Epidermal melanocyte (primary cell): ENCODE data around the gene GLT1D1.

Experiments
- DNase-seq: peaks from one replicate; pipeline ENCODE4 v3.0.0; 2011; ENCODE audit warnings: low spot score; ENCODE audit not compliant: insufficient read length

GLT1D1 gene

DNA sequence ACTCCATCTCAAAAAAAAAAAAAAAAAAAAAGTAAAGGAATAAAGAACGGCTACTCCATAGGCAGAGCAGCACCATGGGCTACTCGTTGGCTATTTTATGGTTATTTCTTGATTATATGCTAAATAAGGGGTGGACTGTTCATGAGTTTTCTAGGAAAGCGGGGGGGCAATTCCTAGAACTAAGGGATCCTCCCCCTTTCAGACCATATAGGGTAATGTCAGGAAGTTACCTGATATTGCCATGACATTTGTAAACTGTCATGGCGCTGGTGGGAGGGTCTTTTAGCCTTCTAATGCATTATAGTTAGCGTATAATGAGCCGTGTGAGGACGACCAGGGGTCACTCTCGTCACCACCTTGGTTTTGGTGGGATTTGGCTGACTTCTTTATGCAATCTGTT, 142.3 kb downstream of the GLT1D1 start:
- no peak for DNase-seq

DNA sequence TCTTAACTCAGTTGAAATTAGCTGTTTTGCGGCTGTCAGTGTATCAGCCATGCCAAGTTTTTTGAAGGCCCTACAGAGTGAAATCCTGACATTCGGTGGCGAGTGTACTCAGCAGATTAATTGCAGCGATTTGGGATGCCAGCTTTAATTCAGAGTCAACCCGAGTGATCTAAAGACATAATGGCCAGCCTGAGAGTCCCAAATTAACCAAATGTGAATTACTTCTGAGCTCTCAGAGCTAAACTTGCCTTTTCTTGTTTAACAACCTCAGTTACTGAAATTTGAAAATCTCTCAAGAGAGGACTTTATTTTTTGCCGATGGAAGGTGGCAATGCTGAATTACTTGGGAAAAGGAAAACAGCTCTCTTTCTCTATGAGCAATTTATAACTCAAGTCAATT, 148.5 kb downstream of the GLT1D1 start:
- no peak for DNase-seq

DNA sequence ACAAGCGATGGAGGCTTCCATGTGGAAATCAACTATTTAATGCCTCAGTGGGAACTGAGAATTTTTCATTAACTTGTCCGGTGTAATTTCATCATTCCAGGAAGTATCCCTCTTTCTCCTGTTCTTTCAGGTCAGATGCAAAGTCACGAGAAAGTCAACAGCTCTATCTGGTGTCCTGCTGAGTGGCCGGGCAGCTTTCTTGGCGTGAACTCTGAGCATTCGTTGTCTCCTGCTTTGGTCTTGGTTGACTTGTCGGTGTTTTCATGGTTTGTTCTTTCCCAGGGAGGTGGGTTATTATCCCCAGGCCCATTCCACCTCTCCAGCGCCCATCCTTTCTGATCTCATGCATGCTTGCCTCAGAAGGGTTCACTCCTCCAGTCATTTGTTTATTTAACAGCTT, 149.1 kb downstream of the GLT1D1 start:
- DNase-seq: no peak

DNA sequence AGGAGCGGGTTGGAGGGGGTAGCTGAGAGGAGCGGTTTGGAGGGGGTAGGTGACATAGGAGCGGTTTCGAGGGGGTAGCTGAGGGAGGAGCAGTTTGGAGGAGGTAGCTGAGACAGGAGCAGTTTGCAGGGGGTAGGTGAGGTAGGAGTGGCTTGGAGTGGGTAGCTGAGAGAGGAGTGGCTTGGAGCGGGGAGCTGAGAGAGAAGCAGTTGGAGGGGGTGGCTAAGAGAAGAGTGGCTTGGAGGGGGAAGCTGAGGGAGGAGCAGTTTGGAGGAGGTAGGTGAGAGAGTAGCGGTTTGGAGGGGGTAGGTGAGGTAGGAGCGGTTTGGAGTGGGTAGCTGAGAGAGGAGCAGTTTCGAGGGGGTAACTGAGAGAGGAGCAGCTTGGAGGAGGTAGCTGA, 152.1 kb downstream of the GLT1D1 start:
- DNase-seq: no peak

DNA sequence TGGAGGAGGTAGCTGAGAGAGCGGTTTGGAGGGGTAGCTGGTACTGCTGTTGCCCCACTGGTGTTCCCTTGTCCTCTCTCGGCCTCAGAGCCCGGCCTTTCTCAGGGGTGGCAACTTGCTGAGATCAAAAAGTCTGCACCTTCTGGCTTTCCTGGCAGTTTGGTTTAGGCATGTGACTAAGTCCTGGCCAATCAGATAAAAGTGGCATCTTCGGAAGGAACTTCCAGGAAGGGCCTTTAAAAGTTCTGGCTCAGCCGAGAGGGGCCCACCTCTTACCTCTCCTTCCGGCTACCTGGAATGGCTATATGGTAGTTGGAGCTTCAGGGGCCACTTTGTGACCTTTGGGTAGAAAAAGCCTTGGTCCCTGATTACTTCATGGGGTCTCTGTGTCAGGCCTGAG, 152.6 kb downstream of the GLT1D1 start:
- DNase-seq: no peak

DNA sequence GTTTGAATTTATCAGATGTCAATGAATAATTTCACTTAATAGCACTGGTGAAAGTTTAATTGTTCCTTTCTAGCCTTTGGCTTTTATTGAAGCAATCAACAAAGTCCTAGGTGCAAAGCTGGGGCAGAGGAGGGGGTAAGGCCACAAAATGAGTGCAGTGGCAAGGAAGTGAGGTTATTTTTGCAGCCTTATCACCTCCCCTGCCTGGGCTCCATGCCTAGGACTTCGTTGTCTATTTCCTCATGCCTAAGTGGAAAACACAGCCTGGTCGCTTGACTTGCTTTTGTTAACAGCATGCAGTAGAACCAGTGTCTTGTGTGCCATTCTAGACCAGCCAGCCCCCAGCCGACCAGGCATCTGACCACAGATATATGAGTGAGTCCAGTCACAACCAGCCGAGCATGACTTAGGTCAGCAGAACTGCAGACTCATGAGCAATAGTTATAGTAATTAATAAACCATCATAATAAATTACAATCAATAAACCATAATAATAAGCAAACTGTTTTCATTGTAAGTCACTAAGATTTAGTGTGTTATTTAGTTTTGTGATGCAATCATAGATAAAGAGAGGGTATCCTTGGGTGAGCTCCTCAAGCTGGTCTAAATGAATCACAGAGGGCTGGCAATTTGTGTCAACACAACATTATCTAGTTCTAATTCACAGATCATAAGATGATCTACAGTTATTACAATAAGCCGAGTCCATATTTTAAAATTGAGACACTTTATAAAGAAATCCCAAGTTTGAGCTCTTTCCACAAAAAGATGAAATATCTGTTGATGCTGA, 156.8 kb downstream of the GLT1D1 start:
- DNase-seq: no peak

DNA sequence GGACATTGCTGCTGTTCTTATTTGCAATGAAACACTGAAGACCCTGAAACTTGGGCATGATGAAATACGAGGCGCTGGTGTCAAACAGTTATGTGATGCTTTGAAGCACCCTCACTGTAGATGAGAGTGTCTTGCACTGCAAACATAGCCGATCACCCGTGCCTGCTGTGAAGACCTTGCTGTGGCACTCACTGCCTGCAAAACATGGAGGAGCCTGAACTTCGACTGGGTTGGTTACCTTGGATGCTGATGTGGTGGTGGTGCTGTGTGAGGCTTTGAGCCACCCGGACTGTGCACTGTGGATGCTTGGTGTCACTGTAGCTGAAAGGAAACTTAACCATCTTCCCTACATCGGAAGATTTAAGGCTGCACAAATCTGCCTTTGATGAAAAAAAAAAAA, 162.9 kb downstream of the GLT1D1 start:
- DNase-seq: no peak

DNA sequence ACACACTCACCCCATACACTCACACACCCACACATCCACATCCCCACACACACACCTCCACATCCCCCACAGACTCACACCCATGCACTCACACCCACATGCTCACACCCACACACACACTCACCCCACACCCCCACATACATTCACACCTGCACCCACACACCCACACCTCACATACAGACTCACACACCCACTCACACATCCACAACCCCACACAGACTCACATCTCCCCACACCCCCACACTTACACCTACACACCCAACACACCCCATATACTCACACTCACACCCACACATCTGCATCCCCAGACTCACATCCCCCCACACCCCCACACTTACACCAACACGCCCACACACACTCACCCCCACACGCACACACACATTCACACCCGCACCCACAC, 171.8 kb downstream of the GLT1D1 start:
- no peak for DNase-seq

DNA sequence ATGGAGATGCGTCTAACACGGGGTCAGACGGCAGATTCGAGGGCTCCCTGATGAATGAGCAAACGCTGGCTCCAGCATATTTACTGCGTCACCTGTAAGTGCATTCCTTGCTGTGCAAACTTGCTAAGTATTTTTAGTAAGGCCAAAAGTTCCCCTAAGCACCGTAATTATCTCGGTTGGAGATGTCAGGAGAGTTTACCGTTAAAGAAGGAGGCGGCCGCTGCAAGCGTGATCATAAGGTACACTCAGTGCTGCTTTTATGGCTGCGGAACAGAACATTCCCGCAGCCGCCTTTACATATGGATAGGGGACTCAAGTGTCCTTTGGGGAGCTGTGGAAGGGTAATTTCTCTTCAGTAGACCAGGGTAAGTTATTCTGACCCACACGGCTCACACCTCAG, 175.6 kb downstream of the GLT1D1 start:
- DNase-seq: no peak
